KG1 (cell line): ENCODE data around the gene RNF144B.
"Not testable (repeated sequence)": the region's sequence is repeated elsewhere in the genome, so short reads cannot be mapped to it uniquely, and the experiment has no call there.

Experiments
- DNase-seq: peaks from one replicate; lab custom pipeline; 2025; lab: John Stamatoyannopoulos, UW

The RNF144B gene

GRCh38 chr6:18387061-18387721, at the start of gene RNF144B:
TSS of gene RNF144B (plus strand) at chr6:18387350. CDS start at chr6:18399535, 12,185 bp downstream.
- peak; percentile 40 for DNase-seq

- no peak for DNase-seq
Measured at GRCh38 chr6:18339599-18339998, 47.6 kb upstream of the RNF144B start.

- no peak for DNase-seq
Measured at GRCh38 chr6:18340781-18341551, 46.2 kb upstream of the RNF144B start.

- DNase-seq, result no peak
Measured at GRCh38 chr6:18342223-18342622, 44.9 kb upstream of the RNF144B start.

GRCh38 chr6:18343741-18344140, 43.4 kb upstream of the RNF144B start:
- no peak for DNase-seq

- DNase-seq, result no peak
Measured at GRCh38 chr6:18347021-18347577, 40.1 kb upstream of the RNF144B start.

GRCh38 chr6:18347866-18348265, 39.3 kb upstream of the RNF144B start:
- DNase-seq, result no peak

GRCh38 chr6:18349386-18349785, 37.8 kb upstream of the RNF144B start:
- no peak for DNase-seq

- no peak for DNase-seq
Measured at GRCh38 chr6:18350271-18350670, 36.9 kb upstream of the RNF144B start.

GRCh38 chr6:18350712-18351111, 36.4 kb upstream of the RNF144B start:
- no peak for DNase-seq

- DNase-seq, result no peak
Measured at GRCh38 chr6:18352001-18352400, 35.1 kb upstream of the RNF144B start.

GRCh38 chr6:18352842-18353241, 34.3 kb upstream of the RNF144B start:
- no peak for DNase-seq

- no peak for DNase-seq
Measured at GRCh38 chr6:18353251-18353650, 33.9 kb upstream of the RNF144B start.

- DNase-seq, result not testable (repeated sequence)
Measured at GRCh38 chr6:18357546-18357945, 29.6 kb upstream of the RNF144B start.

- DNase-seq, result no peak
Measured at GRCh38 chr6:18359237-18359885, 27.8 kb upstream of the RNF144B start.

GRCh38 chr6:18360188-18360587, 27.0 kb upstream of the RNF144B start:
- no peak for DNase-seq

- no peak for DNase-seq
Measured at GRCh38 chr6:18362058-18362561, 25.0 kb upstream of the RNF144B start.

GRCh38 chr6:18363746-18364145, 23.4 kb upstream of the RNF144B start:
- DNase-seq, result no peak

- not testable (repeated sequence) for DNase-seq
Measured at GRCh38 chr6:18364561-18364960, 22.6 kb upstream of the RNF144B start.

GRCh38 chr6:18367371-18367770, 19.8 kb upstream of the RNF144B start:
- no peak for DNase-seq

- no peak for DNase-seq
Measured at GRCh38 chr6:18368277-18369105, 18.7 kb upstream of the RNF144B start.

- no peak for DNase-seq
Measured at GRCh38 chr6:18371010-18371409, 16.1 kb upstream of the RNF144B start.
